ENCODE data around the gene GCHFR.

- TF ChIP-seq POLR2A (IDR thresholded peaks at IDR 0.05) = no peak
- TF ChIP-seq, protein P1, sequence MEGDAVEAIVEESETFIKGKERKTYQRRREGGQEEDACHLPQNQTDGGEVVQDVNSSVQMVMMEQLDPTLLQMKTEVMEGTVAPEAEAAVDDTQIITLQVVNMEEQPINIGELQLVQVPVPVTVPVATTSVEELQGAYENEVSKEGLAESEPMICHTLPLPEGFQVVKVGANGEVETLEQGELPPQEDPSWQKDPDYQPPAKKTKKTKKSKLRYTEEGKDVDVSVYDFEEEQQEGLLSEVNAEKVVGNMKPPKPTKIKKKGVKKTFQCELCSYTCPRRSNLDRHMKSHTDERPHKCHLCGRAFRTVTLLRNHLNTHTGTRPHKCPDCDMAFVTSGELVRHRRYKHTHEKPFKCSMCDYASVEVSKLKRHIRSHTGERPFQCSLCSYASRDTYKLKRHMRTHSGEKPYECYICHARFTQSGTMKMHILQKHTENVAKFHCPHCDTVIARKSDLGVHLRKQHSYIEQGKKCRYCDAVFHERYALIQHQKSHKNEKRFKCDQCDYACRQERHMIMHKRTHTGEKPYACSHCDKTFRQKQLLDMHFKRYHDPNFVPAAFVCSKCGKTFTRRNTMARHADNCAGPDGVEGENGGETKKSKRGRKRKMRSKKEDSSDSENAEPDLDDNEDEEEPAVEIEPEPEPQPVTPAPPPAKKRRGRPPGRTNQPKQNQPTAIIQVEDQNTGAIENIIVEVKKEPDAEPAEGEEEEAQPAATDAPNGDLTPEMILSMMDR (IDR thresholded peaks at IDR 0.05) = no peak
These were observed 10.0 kb downstream of the GCHFR start for GRCh38 chr15:40773902-40774301.
